ENCODE measurements around the gene CAND2. TPM values are rescaled to one million over a fixed set of nuclear protein-coding genes. Genes with fewer than 3 reads are reported as not detected.
A peak's percentile ranks its signal among the peaks of the same experiment; 100 is the strongest.

The CAND2 gene
- polyA plus RNA-seq (ENCODE audit: insufficient read length): 63.9 TPM

DNA sequence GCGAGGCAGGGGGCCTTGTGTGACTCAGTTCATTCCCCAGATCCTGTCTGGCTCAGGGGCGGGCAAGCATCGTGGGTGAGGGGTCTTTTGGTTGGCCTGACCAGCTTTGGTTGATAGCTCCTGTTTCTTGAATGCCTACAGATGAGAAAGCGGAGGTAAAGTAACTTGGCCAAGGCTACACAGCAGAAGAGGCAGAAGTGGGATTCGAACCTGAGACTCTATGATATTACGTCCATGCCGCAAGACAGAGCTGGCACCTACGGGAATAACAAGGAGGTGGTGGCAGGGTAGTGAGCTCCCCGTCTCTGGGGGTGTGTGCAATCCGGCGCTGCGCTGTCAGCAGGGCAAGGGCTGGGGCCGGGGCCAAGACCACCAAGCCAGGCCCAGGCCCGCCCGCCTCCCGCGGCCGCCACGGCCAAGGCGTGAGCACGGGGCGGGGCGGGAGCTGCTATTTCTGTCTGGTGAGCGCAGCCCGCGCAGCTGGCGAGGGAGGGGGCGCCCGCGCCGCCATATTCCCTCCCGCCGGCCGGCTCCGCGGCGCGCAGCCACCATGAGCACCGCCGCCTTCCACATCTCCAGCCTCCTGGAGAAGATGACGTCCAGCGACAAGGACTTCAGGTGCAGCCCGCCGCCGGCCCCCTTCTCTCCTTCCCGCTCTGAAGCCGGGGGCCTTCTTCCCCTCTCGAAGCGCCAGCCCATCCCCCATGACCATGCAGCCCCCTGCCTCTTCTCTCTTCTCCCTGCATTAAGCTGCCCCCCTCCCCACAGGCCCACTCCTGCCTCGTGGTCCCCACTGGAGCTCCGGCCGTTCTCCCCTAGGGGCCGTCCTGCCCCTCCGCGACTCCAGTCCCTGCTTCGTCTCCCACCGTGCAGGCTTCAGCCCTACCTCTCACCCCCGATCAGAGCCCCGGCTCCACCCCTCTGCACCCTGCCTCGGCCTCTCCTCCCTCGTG lies at the start of gene CAND2:
CAND2 (plus strand) TSS at position 510 of the 953 bp plus-strand sequence; CDS start at position 551, 41 bp downstream.
- peak; percentile 85 for DNase-seq

DNA sequence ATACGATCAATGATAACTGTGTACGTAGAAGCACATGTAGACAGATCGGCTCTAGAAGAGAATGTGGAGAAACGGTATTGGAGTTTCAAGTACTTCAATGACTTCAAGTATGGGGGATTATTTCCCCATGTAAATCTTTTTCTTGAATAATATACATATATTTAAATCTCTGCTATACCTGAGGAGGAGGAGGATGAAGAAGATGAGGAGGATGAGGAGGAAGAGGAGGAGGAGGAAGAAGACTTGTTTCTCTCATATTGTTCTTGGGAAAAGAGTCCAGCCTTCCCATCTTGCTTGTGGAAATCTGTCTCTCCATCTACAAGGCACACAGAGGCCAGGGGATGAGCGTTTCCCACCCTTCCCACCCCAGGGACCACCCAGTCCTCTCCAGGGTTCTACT lies 48.0 kb upstream of the CAND2 start:
- DNase-seq: no peak

DNA sequence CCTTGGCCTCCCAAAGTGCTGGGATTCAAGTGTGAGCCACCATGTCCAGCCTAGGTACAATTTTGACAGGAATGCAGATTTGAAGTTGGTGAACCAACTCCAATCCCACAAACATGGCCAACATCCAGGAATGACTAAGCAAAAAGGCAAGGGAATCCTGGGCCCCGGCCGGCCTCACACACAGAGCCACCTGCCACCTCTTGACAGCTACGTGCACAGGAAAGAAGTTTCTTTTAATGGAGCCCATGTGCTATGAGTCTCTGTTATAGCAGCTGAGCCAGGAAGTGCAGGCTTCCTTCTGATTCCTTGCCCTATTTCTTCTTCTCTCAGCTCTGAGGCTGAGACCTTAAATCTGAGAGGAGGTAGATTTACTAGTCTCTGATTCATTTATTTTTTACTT lies 46.3 kb upstream of the CAND2 start:
- DNase-seq: no peak

DNA sequence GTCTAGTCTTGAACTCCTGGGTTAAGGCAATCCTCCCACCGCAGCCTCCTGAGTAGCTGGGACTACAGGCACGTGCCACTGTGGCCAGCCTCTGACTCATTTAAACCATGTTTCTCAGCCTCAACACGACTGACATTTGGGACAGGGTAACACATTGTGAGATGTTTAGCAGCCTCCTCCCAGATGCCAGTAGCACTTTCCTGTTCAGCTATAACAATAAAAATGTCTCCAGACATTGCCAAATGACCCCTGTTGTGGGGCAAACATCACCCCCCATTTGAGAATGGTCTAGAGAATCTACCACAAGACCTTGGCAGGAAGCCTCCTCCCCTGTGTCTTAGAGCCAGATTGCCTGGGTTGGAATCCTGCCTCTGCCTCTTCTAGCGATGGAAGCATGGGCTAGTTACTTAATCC lies 45.8 kb upstream of the CAND2 start:
- no peak for DNase-seq

DNA sequence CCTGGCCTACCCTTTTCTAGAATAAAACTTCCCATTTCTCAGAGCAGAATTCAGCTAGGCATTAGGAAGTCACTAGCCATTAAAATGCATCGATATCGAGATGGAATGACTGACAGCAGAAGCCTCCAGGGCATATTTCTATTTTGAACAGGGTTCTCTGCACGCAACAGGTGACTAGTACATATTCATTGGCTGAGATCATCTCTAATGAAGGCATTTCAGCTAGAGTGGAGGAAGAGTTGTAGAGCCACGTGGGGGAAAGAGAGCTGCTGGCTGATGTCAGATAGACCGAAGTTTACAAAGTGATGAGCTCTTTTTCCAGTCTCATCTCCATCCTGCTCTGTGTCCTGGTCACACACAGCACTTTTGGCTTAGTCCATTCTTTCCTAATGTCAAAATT lies 44.9 kb upstream of the CAND2 start:
- no peak for DNase-seq

DNA sequence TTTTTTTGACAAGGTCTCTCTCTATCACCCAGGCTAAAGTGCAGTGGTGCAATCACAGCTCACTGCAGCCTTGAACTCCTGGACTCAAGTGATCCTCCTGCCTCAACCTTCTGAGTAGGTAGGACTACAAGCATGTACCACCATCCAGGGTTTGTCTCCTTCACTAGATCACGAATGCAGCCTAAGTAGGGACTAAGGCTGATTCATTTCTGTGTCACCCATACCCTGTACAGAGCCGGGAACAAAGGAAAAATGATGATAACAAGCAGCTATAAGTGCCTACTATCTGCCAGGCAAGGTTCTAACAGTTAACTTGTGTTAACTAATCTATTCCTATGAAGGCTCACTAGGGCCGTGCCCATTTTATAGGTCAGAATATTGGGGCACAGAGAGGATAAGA lies 44.4 kb upstream of the CAND2 start:
- DNase-seq: no peak

DNA sequence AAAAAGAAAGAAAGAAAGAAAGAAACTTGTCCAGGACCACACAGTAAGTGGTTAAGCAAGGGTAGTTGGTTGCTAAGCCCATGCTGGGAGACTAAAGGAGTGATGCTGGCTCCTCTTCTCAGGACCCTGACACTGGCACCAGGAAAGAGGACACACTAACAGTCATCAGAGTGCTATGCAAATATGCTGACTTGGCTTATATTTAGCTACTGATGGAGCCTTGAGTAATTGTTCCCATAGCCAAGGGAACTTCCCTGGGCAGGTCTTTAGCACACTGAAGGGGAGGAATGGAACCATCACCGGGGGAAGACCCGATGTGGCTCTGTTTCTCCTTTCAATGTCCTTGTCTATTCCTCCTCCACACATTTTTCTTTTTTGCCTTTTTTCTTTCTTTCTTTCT lies 43.7 kb upstream of the CAND2 start:
- DNase-seq: no peak

DNA sequence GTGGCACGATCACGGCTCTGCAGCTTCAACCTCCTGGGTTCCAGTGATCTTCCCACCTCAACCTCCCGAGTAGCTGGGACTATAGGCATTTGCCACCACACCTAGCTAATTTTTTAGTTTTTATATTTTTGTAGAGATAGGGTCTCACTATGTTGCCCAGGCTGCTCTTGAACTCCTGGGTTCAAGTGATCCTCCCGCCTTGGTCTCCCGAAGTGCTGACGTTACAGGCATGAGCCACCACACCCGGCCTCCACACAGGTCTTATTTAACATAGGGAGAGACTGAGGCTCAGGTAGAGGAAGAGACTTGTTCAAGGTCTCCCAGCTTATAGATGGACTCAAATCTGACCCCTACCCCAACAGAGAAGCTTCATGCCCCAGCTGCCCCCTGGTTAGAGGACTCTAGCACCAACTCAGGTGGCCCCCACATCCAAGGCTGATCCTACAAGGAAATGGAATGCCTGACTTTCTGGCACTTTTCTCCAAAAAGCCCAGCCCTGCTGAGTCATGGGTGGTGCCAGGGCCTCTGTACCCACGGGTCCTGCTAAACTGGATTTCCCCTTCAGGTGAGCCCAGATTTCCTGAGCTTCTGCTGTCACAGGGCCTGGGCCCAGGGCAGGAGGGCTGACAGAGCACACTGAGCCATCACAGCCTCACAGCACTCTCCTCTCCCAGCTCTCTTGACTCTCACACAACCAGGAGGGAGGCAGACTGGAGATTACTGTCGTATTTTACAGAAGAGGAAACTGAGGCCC lies 43.0 kb upstream of the CAND2 start:
- no peak for DNase-seq

DNA sequence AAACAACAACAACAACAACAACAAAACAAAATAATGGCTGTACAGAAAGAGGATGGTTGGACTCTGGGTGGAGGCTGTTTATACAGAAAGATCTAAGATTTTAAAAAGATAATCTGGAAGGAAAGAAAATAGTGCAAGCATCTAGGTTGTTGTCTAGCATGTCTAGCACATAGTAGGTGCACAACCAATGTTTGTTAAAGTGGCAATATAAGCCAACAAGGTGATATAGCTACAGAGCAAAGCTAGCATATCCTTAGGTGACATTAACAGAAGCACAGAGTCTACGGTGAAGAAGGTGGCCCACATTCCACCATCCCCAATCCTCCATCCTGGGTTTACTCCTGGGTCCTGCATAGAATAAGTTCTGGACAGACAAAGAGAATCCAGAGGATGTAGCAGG lies 42.2 kb upstream of the CAND2 start:
- DNase-seq: no peak

DNA sequence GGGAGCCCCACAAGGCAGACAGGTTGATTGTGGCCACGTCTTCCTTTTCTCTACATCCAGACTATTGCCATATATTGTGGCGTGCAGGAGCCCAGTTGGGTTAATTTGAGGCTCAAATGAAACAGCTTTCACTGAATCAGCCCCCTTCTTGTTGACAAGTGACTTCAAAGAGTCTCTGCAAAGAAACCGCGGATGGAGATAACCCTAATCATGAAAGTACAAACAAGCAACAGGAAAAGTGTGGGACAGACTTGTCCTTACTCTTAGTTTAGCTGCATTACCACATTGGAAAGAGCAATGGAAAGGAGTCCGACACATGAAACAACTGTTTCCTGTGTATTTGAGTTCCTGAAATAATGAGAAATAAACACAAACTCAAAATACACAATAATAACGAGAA lies 40.7 kb upstream of the CAND2 start:
- no peak for DNase-seq

DNA sequence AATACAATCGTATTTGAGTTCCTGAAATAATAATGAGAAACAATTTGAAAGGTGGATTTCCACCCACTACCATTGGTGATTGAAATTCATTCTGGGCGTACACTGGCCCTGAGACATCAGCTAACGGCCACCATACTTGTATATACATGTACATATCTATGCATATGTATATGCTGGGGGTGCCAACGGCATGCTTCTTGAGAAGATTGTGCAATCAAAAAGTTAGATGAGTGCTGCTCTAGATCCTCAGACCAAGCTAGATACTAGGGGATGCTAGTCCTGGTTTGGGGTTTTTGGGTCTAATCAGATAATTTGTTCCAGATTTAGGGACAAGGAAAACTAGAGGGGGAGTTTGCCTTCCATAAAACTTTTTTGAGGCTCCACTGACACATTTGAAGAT lies 40.3 kb upstream of the CAND2 start:
- DNase-seq: no peak

DNA sequence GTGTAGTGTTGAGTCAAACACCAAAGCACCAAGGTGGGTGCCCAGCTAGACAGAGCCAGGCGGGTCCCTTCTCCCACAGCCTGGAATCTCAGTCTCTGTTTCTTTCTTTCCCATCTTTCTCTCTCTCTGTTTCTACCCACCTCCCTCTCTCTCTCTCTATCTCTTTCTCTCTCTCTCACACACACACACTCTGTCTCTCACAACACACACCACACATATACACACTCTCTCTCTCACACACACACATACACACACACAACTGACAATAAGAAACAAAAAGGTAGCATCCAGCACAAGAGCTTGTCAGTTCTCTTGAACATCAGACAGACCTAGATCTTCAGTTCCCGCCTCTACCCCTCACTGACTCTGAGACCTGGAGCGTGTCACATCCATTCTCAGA lies 39.8 kb upstream of the CAND2 start:
- no peak for DNase-seq

DNA sequence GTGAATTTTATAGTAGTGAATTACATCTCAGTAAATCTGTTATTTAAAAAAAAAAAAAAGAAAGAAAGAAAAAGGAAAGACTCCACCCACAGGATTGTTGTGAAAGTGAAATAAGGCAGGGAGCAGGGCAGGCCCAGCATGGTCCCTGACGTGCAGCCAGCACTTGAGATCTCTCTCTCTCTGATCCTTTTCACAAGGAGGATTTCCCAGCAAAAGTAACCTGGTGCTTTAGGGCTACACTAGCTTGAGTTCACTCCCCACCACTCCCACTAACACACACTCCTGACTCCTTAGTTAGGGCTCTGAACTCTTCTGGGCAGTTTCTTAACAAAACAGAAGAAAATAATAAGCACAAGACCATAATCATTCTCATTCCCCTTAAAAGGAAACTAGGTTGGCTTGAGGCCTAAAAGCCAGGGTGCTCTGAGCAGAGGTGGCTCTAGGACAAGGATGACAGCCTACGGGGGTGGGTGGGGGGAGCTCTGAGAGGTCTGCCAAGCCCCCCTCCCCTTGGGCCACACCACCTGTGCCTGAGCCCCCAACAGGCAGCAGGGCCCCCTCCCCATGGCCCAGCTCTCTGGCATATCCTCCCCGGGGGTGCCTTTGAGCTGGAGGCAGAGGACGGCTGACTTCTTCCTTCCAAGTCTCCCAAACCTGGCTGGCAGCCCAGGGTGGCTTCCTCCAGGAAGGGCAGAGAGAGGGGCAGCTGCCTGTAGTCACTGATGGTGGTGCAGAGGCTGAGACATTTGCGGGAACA lies 38.3 kb upstream of the CAND2 start:
- DNase-seq: no peak

DNA sequence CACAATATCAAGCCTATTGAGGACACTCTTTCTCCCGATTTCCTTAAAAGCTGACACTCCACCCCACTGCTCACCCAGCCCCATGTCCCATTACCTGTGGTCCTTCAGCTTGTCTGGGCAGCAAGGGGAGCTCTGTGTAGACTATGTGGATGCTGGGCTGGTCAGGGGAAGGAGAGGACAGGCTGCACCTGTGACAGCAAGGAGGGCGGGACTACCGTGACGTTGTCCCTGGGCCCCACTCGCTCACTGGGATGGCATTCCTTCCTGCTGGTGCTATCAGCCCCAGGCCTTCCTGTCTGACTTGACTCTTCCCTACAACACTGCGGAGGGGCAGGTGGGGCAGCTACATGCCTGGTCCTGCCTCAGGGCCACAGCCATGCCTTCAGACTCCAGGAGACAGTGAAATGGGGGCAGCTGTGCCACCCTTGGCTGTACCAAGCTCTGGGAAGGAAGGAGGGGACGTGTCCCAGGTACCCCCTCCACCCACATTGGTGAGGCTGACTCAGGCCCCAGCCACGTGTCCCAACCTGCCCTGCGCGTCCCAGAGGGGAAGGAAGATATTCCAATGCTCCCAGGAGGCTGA lies 37.3 kb upstream of the CAND2 start, which contains the start of gene TMEM40:
TMEM40 (minus strand) TSS at position 163 of the 583 bp plus-strand sequence. CDS start 9,427 bp downstream, outside the sequence.
- no peak for DNase-seq

DNA sequence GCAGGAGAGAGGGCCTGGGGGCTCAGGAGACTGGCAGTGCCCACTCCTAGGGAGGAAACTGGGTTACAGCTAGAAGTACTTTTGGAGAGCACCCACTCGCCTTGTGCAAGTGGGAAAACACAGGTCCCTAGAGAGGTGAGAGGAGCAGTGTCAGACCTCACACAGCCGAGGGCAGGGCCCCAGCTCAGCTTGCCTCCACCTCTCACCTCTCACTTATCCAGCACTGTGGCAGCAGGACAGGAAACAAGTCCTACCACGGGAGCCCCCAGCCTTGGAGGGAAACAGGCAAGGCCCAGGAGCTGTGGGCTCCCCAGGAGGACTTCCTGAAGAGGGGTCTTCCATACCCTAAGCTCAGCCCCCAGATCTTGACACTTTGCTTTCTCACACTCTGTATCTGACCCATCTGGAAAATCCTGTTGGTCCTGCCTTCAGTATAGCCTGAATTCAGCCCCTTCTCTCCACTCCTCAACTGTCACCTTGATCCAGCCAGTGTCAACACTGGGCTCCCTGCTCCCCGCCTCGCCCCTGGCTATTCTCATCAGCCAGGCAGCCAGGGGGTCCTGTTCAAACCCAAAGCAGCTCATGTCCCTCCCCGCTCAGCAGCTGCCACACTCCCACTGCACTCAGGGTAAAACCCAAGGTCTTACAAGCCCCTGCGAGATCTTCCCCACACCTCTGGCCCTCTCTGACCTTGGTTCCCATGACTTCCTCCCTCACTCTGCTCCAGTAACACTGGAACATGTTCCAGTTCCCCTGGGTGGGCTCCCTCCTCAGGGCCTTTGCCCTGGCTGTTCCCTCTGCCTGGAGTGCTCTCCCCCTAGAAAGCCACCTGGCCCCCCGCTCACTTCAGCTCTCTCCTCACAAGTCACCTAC lies 36.6 kb upstream of the CAND2 start:
- DNase-seq: no peak

DNA sequence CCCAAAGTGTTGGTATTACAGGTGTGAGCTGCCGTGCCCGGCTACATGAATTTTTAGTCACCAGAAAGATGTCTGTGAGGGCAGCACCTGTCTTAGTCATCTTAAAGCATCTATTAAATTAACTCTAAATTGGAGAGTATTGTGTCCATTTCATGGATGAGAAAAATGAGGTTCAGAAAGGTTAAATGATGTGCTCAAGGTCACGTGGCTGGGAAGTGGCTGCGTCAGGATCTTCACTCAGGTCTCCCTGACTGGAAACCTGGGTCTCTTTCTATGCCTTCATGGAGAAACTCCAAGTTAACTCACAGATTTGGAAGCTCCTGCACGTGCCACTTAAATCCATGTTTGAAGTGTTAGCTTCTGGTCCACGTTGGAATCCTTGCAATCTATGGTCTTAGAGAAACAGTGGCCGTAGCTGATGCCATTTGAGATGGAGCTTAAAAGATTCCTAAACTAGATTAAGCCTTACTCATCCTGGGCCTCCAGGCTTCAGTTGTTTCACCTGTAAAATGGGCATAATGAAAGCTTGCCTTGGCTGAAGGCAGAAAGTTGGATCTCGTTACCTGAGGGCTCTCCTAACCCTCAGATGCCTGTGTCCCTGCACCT lies 32.2 kb upstream of the CAND2 start:
- DNase-seq: no peak

DNA sequence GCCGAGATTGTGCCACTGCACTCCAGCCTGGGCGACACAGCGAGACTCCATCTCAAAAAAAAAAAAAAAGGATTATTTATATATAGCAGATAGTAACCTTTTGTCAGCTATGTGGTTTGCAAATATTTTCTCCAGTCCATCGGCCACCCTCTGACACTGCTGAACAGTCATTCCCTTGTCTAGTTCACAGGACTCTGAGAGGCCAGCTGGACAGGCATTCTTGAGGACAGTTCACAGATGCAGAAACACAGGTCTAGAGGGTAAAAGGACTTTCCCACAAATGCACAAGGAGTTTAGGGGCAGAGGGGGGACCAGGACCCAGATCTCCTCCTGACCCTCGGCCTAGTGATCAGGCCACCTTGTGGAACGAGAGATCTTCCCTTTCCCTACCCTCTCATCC lies 29.9 kb upstream of the CAND2 start:
- no peak for DNase-seq

DNA sequence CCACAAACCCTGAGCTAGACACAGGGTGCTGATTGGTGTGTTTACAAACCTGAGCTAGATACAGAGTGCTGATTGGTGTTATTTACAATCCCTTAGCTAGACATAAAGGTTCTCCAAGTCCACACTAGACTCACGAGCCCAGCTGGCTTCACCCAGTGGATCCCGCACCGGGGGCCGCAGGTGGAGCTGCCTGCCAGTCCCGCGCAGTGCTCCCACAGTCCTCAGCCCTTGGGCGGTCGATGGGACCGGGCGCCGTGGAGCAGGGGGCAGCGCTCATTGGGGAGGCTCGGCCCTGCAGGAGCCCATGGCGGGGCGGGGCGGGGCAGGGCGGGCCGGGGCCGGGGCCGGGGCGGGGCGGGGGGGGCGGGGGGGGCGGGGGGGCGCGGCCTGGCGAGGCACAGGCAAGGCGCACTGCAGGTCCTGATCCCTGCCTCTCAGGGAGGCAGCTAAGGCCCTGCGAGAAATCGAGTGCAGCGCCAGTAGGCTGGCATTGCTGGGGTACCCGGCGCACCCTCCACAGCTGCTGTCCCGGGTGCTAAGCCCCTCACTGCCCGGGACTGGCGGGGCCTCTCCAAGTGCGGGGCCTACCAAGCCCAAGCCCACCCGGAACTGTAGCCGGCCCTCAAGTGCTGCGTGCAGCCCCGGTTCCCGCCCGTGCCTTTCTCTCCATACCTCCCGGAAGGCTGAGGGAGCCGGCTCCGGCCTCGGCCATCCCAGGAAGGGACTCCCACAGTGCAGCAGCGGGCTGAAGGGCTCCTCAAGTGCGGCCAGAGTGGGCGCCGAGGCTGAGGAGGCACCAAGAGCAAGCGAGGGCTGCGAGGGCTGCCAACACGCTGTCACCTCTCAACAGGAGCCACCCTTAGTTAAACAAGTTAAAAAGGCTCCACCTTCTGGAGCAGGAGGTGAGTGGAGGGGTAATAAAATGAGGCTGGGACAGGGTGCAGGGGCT lies 27.6 kb upstream of the CAND2 start:
- no peak for DNase-seq

DNA sequence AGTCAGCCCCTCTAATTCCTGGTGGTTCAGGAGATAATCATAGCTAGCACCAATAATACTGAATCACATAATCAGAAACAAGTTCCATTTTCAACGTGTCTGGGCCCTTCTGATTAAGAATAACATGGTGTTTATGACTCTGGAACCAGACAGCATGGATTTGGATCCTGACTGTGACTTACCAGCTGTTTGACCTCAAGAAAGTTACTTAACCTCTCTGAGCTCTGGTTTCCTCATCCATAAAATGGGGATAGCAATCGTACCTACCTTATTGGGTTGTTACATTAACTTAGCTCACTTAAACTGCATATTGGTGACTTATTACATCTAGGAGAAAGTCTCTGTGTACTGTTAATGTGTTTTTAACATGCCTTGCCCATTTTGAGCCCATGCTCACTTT lies 26.7 kb upstream of the CAND2 start:
- DNase-seq: no peak

DNA sequence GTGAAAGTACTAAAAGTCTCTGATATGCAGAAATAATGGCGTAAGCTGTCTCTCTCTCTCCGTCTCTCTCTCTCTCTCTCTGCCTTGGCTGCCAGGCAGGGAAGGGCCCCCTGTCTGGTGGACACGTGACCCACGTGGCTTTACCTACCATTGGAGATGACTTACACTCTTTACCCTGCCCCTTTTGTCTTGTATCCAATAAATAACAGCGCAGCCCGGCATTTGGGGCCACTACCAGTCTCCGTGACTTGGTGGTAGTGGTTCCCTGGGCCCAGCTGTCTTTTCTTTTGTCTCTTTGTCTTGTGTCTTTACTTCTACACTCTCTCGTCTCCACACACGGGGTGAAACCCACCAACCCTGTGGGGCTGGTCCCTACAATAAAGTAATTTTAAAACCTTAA lies 25.2 kb upstream of the CAND2 start:
- DNase-seq: no peak
